AG04450 (cell line): ENCODE data around the gene CDC26. TPM values are rescaled to one million over a fixed set of nuclear protein-coding genes. Genes with fewer than 3 reads are reported as not detected.
"Not testable (repeated sequence)": the region's sequence is repeated elsewhere in the genome, so short reads cannot be mapped to it uniquely, and the experiment has no call there.

Source experiments
- CTCF ChIA-PET: fragments of 300-600, 350-600 bp; formaldehyde crosslinking; extraction: SDS; loops from one replicate; lab custom pipeline; 2022; ENCODE audit warnings: antibody characterized with exemption, inconsistent platforms; lab: Charles Lee
- POLR2A ChIA-PET: fragments of 350-600 bp; formaldehyde crosslinking; extraction: SDS; loops from one replicate; lab custom pipeline; 2021; ENCODE audit warnings: antibody characterized with exemption, inconsistent platforms; lab: Yijun Ruan, JAX
- DNase-seq: peaks from one replicate; pipeline ENCODE4 v3.0.0-alpha.2; 2011; ENCODE audit warnings: low read depth, low spot score
- H3K27ac ChIP-seq: one replicate; pipeline ENCODE4 v1.5.1; 2012; ENCODE audit warnings: low read depth, low read length, control low read depth
- H3K27me3 ChIP-seq: one replicate; pipeline ENCODE4 v1.6.0; 2012; ENCODE audit warnings: low read length; ENCODE audit not compliant: control insufficient read depth, insufficient read depth
- H3K4me3 ChIP-seq: 2 replicates; pipeline ENCODE4 v1.5.1; 2011; ENCODE audit warnings: mild to moderate bottlenecking, low read depth, low read length, control low read depth
- H3K9me3 ChIP-seq: 2 replicates; pipeline ENCODE4 v1.5.1; 2012; ENCODE audit warnings: low read length; ENCODE audit not compliant: control insufficient read depth, insufficient read depth
- polyA plus RNA-seq: library from polyadenylated mRNA; depleted of rRNA; stranded (reverse); fragments of >200 nt; gene quantifications from 2 replicates; pipeline ENCODE4 v1.2.3, GENCODE V29; 2011
- TF ChIP-seq, protein P1 (sequence below): IDR thresholded peaks from 2 replicates; pipeline ENCODE4 v1.5.1; 2011; ENCODE audit warnings: low read depth, low read length, control low read depth, inconsistent platforms

Gene CDC26
- polyA plus RNA-seq, 1 experiment, result 52.6 TPM

DNA sequence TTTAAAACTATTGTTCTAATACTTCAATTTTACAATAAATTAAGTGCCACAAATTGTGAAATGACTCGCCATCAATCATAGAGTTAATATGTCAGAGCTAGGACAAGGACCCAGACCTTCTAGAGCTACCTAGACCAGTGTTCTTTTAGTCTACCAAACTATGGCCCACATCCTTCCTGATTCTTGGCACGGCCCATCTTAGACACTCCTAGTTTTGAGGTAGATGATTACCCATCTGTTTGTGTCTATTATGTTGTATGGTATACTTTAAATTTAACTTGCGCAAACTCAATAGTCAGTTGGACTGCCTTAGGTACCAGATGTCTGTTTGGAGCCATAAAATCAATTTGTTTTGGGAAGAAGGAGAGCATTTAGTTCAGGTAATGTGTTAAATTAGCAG is 17.5 kb downstream of the CDC26 start:
- POLR2A ChIA-PET, result no interaction called here
- H3K9me3 ChIP-seq, result no peaks in the 10 kb centered on the region
- TF ChIP-seq, protein P1, sequence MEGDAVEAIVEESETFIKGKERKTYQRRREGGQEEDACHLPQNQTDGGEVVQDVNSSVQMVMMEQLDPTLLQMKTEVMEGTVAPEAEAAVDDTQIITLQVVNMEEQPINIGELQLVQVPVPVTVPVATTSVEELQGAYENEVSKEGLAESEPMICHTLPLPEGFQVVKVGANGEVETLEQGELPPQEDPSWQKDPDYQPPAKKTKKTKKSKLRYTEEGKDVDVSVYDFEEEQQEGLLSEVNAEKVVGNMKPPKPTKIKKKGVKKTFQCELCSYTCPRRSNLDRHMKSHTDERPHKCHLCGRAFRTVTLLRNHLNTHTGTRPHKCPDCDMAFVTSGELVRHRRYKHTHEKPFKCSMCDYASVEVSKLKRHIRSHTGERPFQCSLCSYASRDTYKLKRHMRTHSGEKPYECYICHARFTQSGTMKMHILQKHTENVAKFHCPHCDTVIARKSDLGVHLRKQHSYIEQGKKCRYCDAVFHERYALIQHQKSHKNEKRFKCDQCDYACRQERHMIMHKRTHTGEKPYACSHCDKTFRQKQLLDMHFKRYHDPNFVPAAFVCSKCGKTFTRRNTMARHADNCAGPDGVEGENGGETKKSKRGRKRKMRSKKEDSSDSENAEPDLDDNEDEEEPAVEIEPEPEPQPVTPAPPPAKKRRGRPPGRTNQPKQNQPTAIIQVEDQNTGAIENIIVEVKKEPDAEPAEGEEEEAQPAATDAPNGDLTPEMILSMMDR, result no peak
- CTCF ChIA-PET, result interaction anchor here (3.0 kb wide), 1 partner anchor 17 kb away, joined by 20 read pairs; the partner anchor contains the start of genes CDC26 and PRPF4
- H3K27ac ChIP-seq, result no peak overlapping the region
- no peaks in the 10 kb centered on the region for H3K27me3 ChIP-seq
- H3K4me3 ChIP-seq, result no peak overlapping the region
- DNase-seq, result no peak

- H3K27me3 ChIP-seq, result no peaks in the 10 kb centered on the region
- no peak for DNase-seq
- no peaks in the 10 kb centered on the region for H3K9me3 ChIP-seq
- no peak overlapping the region for H3K4me3 ChIP-seq
- CTCF ChIA-PET, result interaction anchor here (3.0 kb wide), 1 partner anchor 19 kb away, joined by 20 read pairs; the partner anchor contains the start of genes CDC26 and PRPF4
- TF ChIP-seq, protein P1, result no peak
- no peak overlapping the region for H3K27ac ChIP-seq
- POLR2A ChIA-PET, result no interaction called here
These were observed 19.9 kb downstream of the CDC26 start for GRCh38 chr9:113255438-113255837.

DNA sequence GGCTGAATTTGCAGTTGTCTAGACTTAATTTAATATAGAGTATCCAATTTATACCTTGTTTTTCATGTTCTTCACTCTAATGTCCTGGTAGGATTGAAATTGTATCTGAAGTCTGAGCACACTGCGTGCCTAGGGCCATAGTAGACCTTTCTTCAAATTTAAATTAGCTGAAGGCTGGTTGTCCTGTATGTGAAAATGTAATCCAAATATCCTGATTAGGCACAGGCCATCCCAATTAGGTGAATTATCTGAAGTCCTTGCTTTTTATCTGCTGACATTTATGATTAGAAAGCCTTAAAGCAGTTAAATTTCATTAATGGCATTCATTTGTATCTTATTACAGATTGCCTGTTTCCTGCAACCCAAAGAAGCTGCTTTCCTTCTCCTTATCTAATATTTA is 20.4 kb downstream of the CDC26 start:
- ChIA-PET POLR2A (no interaction called here), CTCF (interaction anchor here (3.0 kb wide), 1 partner anchor 20 kb away, joined by 20 read pairs; the partner anchor contains the start of genes CDC26 and PRPF4)
- H3K4me3 ChIP-seq, result no peak overlapping the region
- no peak for DNase-seq
- H3K9me3 ChIP-seq, result no peaks in the 10 kb centered on the region
- TF ChIP-seq, protein P1, result no peak
- H3K27ac ChIP-seq, result no peak overlapping the region
- no peaks in the 10 kb centered on the region for H3K27me3 ChIP-seq

- no peaks in the 10 kb centered on the region for H3K9me3 ChIP-seq
- no peak overlapping the region for H3K4me3 ChIP-seq
- no peaks in the 10 kb centered on the region for H3K27me3 ChIP-seq
- no peak overlapping the region for H3K27ac ChIP-seq
- ChIA-PET CTCF (interaction anchor here (1.0 kb wide), 1 partner anchor 23 kb away, joined by 3 read pairs; no protein-coding TSS in a partner anchor), POLR2A (no interaction called here)
- TF ChIP-seq, protein P1, result no peak
- no peak for DNase-seq
These were observed 24.6 kb downstream of the CDC26 start for GRCh38 chr9:113250807-113251206.

GRCh38 chr9:113249661-113250060 is 25.7 kb downstream of the CDC26 start:
- H3K27me3 ChIP-seq, POLR2A ChIA-PET, H3K4me3 ChIP-seq, H3K27ac ChIP-seq, DNase-seq, H3K9me3 ChIP-seq: not testable (repeated sequence)
- CTCF ChIA-PET, result interaction anchor here (1.0 kb wide), 1 partner anchor 25 kb away, joined by 5 read pairs; no protein-coding TSS in a partner anchor

- CTCF ChIA-PET, result no interaction called here
- H3K27me3 ChIP-seq, result no peaks in the 10 kb centered on the region
- no peak overlapping the region for H3K4me3 ChIP-seq
- TF ChIP-seq, protein P1, result no peak
- DNase-seq, result no peak
- H3K9me3 ChIP-seq, result no peaks in the 10 kb centered on the region
- POLR2A ChIA-PET, result no interaction called here
- H3K27ac ChIP-seq, result no peak overlapping the region
These were observed 27.7 kb downstream of the CDC26 start for GRCh38 chr9:113247640-113248039.
